Medulla oblongata (tissue), 1 donor: ENCODE results near the gene KIF12.
"Not testable (repeated sequence)": the region's sequence is repeated elsewhere in the genome, so short reads cannot be mapped to it uniquely, and the experiment has no call there.

Experiments used
- DNase-seq: peaks from one replicate; pipeline ENCODE4 v3.0.0-alpha.2; 2015; ENCODE audit errors: extremely low spot score

KIF12 gene

GRCh38 chr9:114085387-114085789 is 13.7 kb downstream of the KIF12 start:
- no peak for DNase-seq

GRCh38 chr9:114084282-114085073 is 14.6 kb downstream of the KIF12 start:
- DNase-seq, result peak; percentile 16

GRCh38 chr9:114083666-114084065 is 15.4 kb downstream of the KIF12 start:
- DNase-seq, result no peak

GRCh38 chr9:114082763-114083412 is 16.2 kb downstream of the KIF12 start:
- DNase-seq, result not testable (repeated sequence)

GRCh38 chr9:114082017-114082762 is 16.9 kb downstream of the KIF12 start:
- DNase-seq, result peak; percentile 96

GRCh38 chr9:114081441-114082016 is 17.6 kb downstream of the KIF12 start:
- DNase-seq, result no peak

- DNase-seq, result no peak
Measured at GRCh38 chr9:114080773-114081440, 18.2 kb downstream of the KIF12 start.

- no peak for DNase-seq
Measured at GRCh38 chr9:114080195-114080772, 18.8 kb downstream of the KIF12 start.

- no peak for DNase-seq
Measured at GRCh38 chr9:114078781-114079156, 20.3 kb downstream of the KIF12 start.

GRCh38 chr9:114078021-114078780 is 20.9 kb downstream of the KIF12 start, which contains the start of gene AMBP:
Gene AMBP (minus strand): TSS chr9:114078300. CDS start chr9:114078209, 91 bp downstream.
- no peak for DNase-seq

- no peak for DNase-seq
Measured at GRCh38 chr9:114077162-114077837, 21.8 kb downstream of the KIF12 start.

- DNase-seq, result no peak
Measured at GRCh38 chr9:114076237-114077161, 22.6 kb downstream of the KIF12 start.

GRCh38 chr9:114075602-114076001 is 23.5 kb downstream of the KIF12 start:
- DNase-seq, result no peak

GRCh38 chr9:114072184-114073140 is 26.6 kb downstream of the KIF12 start:
- peak; percentile 56 for DNase-seq

GRCh38 chr9:114071197-114071795 is 27.8 kb downstream of the KIF12 start:
- DNase-seq, result no peak

GRCh38 chr9:114070188-114071103 is 28.6 kb downstream of the KIF12 start:
- no peak for DNase-seq
